Spleen (tissue), 7 donors: ENCODE data around the gene CNTF.

Experiments used
- POLR2A ChIP-seq, 3 donors: fragments of 450-650 bp; IDR thresholded peaks; one replicate each; pipeline ENCODE4 v1.5.1; 2017; ENCODE audit warnings: antibody characterized with exemption in 3 of 3, mild to moderate bottlenecking in 1 of 3
- POLR2AphosphoS5 ChIP-seq, 3 donors: sonication (generic); formaldehyde crosslinking; IDR thresholded peaks; one replicate each; pipeline ENCODE4 v1.5.1; 2017; ENCODE audit warnings: antibody characterized with exemption in 3 of 3
- TF ChIP-seq, protein P1 (sequence below), 11 experiments: fragments of 200-600 bp in 7 of 11; fragments of 450-650 bp in 4 of 11; sonication (generic) in 4 of 11; IDR thresholded peaks in 8 of 11; conservative IDR thresholded peaks in 3 of 11; 1 replicate in 7 of 11; 2 replicates in 4 of 11; pipeline versions ENCODE4 v1.4.0 to v1.8.0; 2016 to 2021; ENCODE audit warnings: antibody characterized with exemption in 11 of 11, inconsistent platforms in 4 of 11, mild to moderate bottlenecking in 1 of 11
- donor health status: DM: no; HTN: no; CAD: no; lungs with moderate emphysema.
- donor health status: DM: no; HTN: no; CAD: no.
- donor health status: DM: no; HTN: no; CAD: no.

DNA sequence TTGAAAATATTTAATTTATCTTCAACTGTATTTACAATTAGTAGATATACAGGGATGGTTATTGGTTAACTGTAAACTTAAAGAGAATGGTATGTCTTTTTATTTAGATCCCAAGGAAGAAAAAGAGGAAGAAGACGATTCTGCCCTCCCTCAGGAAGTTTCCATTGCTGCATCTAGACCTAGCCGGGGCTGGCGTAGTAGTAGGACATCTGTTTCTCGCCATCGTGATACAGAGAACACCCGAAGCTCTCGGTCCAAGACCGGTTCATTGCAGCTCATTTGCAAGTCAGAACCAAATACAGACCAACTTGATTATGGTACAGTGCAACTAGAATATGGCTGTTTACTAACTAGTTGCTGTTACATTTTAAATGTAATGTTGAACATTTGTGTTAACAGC is 12.7 kb upstream of the CNTF start:
- TF ChIP-seq, protein P1, sequence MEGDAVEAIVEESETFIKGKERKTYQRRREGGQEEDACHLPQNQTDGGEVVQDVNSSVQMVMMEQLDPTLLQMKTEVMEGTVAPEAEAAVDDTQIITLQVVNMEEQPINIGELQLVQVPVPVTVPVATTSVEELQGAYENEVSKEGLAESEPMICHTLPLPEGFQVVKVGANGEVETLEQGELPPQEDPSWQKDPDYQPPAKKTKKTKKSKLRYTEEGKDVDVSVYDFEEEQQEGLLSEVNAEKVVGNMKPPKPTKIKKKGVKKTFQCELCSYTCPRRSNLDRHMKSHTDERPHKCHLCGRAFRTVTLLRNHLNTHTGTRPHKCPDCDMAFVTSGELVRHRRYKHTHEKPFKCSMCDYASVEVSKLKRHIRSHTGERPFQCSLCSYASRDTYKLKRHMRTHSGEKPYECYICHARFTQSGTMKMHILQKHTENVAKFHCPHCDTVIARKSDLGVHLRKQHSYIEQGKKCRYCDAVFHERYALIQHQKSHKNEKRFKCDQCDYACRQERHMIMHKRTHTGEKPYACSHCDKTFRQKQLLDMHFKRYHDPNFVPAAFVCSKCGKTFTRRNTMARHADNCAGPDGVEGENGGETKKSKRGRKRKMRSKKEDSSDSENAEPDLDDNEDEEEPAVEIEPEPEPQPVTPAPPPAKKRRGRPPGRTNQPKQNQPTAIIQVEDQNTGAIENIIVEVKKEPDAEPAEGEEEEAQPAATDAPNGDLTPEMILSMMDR (IDR thresholded peaks at IDR 0.05 in 8 of 11, conservative IDR thresholded peaks at IDR 0.05 in 3 of 11) = no peak
- TF ChIP-seq POLR2AphosphoS5 (IDR thresholded peaks at IDR 0.05) (no peak), POLR2A (IDR thresholded peaks at IDR 0.05) (no peak)
